ENCODE measurements around the gene LGI4. TPM values are rescaled to one million over a fixed set of nuclear protein-coding genes. Genes with fewer than 3 reads are reported as not detected.

Gene LGI4
- total RNA-seq, 1 experiment from 2014 or later = 3.2 TPM

DNA sequence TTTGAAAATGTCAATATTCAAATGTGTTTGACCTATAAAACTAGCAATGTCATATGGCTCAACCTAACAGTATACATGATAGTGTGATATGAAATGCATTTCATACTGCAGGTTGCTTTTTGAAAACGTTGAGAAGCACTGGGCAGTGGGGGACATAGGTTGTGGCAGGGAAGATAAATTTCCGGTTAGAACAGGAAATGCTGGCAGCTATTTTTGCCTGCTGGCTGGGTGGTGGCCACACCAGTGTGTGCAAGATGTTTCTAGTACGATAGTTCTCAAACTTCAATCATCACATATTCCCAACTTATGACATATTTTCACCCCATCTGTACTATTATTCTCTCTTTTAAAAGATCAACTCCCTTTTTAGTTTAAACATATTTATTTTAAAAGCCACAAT, 36.9 kb upstream of the LGI4 start:
- peaks cover 0 to 8% of the 10 kb centered on the region in 2 experiments; a peak in 3 of 5 replicates for H3K9me3 Mint-ChIP-seq
- Histone ChIP-seq H3K56ac (ENCODE audit: insufficient read length, low read depth, low read length) (no peak overlapping the region), H3K4me2 (ENCODE audit: insufficient read depth, insufficient read length, low read length) (no peak overlapping the region), H3K4me1 (ENCODE audit: insufficient read depth, low read length) (no peaks in the 10 kb centered on the region), H3K79me1 (ENCODE audit: insufficient read depth, low read depth, low read length, poor library complexity, severe bottlenecking) (no peaks in the 10 kb centered on the region), H4K20me1 (ENCODE audit: control insufficient read depth, insufficient read depth, insufficient read length) (peaks cover under 1% of the 10 kb centered on the region), H4K8ac (replicated peaks; ENCODE audit: insufficient read length, low read depth, low read length) (no peak overlapping the region), H2BK120ac (ENCODE audit: low read depth, low read length, poor library complexity, severe bottlenecking) (no peak overlapping the region), H3K14ac (ENCODE audit: insufficient read depth, low read length) (no peak overlapping the region), H3K79me2 (ENCODE audit: insufficient read depth, low read length) (no peaks in the 10 kb centered on the region), H4K5ac (ENCODE audit: insufficient read length, low read depth, low read length) (no peak overlapping the region), H4K91ac (ENCODE audit: insufficient read length, low read depth, low read length) (no peak overlapping the region), H2BK5ac (ENCODE audit: insufficient read length, low read length) (no peak overlapping the region), H2AK5ac (ENCODE audit: insufficient read length, low read length) (no peak overlapping the region), H3K9me3 (ENCODE audit: control insufficient read depth, low read depth, low read length) (no peaks in the 10 kb centered on the region), H2AFZ (ENCODE audit: low read length) (no peak overlapping the region), H3K4ac (ENCODE audit: low read depth, low read length) (no peak overlapping the region), H3K9ac (ENCODE audit: extremely low read depth, insufficient read length, low read length) (no peak overlapping the region), H2BK15ac (ENCODE audit: low read depth, low read length) (no peak overlapping the region), H3K27ac (ENCODE audit: insufficient read length, low read depth, low read length) (no peak overlapping the region), H3K27me3 (ENCODE audit: insufficient read depth, low read length) (no peaks in the 10 kb centered on the region), H3K23me2 (ENCODE audit: insufficient read length, low read depth, low read length, poor library complexity, severe bottlenecking) (no peaks in the 10 kb centered on the region), H3K18ac (ENCODE audit: insufficient read length, low read depth, low read length) (no peak overlapping the region), H3K23ac (ENCODE audit: insufficient read length, low read depth, low read length) (no peak overlapping the region), H3T11ph (ENCODE audit: low read length) (no peak overlapping the region), H2BK12ac (ENCODE audit: insufficient read length, low read depth, low read length) (no peak overlapping the region), H2BK20ac (ENCODE audit: low read depth, low read length, poor library complexity, severe bottlenecking) (no peak overlapping the region)
- no peak overlapping the region for H3K27ac Mint-ChIP-seq
- peaks cover 5 to 6% of the 10 kb centered on the region in 2 experiments for H3K4me1 Mint-ChIP-seq
- no peak for DNase-seq
- WGBS (ENCODE audit: extremely low coverage, insufficient read length, low lambda C conversion rate) = no CpG with 5 or more reads among the region's 3 CpGs
- peaks cover 4% of the 10 kb centered on the region; the same call in 1 of the 2 replicates for H3K27me3 Mint-ChIP-seq (ENCODE audit: low read depth)
- peaks cover 34 to 43% (median 40%) of the 10 kb centered on the region in 3 experiments for H3K36me3 Mint-ChIP-seq (ENCODE audit: insufficient read depth in 1 of 3, low read depth in 3 of 3)
- no peak overlapping the region for H3K4me3 Mint-ChIP-seq
- TF ChIP-seq, protein P1, sequence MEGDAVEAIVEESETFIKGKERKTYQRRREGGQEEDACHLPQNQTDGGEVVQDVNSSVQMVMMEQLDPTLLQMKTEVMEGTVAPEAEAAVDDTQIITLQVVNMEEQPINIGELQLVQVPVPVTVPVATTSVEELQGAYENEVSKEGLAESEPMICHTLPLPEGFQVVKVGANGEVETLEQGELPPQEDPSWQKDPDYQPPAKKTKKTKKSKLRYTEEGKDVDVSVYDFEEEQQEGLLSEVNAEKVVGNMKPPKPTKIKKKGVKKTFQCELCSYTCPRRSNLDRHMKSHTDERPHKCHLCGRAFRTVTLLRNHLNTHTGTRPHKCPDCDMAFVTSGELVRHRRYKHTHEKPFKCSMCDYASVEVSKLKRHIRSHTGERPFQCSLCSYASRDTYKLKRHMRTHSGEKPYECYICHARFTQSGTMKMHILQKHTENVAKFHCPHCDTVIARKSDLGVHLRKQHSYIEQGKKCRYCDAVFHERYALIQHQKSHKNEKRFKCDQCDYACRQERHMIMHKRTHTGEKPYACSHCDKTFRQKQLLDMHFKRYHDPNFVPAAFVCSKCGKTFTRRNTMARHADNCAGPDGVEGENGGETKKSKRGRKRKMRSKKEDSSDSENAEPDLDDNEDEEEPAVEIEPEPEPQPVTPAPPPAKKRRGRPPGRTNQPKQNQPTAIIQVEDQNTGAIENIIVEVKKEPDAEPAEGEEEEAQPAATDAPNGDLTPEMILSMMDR (conservative IDR thresholded peaks at IDR 0.05) = no peak
